Dedifferentiated amniotic fluid mesenchymal stem cell (primary cell): ENCODE data around the gene S100A11.
"Not testable (repeated sequence)": the region's sequence is repeated elsewhere in the genome, so short reads cannot be mapped to it uniquely, and the experiment has no call there.

ENCODE experiments used
- DNase-seq: peaks from one replicate; pipeline ENCODE4 v3.0.0-alpha.2; 2016; ENCODE audit errors: extremely low spot score

Gene S100A11

DNA sequence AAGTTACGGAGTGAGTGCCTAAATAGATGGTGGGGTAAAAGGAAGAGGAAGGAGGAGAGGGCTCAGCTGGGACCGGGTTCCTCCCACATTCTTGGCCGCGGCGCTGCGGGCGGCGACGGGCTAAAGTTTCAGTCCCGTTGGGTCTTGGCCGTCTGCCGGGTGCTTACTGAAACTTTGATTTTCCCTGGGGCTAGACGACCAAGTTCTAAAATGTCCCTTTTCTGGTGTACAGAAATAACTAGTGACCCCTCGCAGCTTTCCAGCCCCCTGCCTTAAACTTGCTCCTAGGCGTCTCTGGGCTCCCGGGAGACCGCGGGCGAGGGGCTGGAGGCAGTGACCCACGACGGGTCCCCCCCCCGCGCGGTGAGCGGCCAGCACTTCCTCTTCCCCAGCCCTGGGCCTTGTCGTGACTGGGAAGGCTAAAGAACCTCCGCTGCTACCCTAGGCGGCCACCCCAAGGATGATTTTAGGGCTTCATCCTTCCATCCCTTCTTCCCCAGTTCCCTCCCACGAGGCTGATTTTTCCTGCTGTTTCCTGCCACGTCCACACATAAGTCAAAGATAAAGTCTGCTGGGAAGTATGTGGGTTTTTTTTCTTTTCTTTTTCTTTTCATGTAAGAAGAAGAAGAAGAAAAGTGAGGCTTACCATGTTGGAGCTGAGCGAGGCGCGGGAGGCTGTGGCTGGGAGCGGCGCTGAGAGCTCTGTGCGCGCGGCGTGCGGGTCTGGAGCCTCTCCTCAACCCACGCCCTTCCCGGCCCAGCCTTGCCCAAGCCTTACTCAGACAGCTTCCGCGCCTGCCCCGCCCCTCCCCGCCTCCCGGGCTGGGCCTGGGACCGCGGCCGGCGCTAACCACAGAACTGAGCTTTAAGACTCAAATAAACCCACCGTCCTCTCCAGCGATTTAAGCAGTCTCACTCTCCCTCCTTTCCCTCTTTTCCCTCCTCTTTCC is at the start of gene S100A11:
Gene S100A11, minus strand, starts transcription at position 738 of the 950 bp plus-strand sequence. Its CDS starts 89 bp downstream, at position 649.
- peak; percentile 91 for DNase-seq

GRCh38 chr1:152084853-152085252 is 48.0 kb upstream of the S100A11 start:
- DNase-seq = no peak

GRCh38 chr1:152081026-152081425 is 44.2 kb upstream of the S100A11 start:
- DNase-seq = not testable (repeated sequence)

DNA sequence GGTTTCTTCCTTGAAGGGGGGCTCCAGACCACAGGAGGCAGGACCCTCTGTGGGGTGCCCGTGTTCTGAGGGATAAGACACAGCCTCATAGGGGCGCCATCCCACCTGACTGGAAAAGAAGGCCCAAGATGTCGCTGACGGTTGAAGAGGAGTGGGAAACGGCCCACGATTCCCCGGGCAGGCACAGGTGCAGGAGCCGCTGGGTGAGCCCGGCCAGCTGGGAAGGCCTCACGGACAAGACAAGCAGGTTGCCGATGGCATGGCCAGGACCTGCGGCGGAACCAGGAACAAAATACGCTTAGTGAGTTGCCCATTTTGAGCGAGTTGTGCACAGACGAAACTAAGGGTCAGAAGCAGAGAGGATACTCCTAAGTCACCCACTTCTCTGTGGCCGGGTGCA is 43.7 kb upstream of the S100A11 start:
- not testable (repeated sequence) for DNase-seq

DNA sequence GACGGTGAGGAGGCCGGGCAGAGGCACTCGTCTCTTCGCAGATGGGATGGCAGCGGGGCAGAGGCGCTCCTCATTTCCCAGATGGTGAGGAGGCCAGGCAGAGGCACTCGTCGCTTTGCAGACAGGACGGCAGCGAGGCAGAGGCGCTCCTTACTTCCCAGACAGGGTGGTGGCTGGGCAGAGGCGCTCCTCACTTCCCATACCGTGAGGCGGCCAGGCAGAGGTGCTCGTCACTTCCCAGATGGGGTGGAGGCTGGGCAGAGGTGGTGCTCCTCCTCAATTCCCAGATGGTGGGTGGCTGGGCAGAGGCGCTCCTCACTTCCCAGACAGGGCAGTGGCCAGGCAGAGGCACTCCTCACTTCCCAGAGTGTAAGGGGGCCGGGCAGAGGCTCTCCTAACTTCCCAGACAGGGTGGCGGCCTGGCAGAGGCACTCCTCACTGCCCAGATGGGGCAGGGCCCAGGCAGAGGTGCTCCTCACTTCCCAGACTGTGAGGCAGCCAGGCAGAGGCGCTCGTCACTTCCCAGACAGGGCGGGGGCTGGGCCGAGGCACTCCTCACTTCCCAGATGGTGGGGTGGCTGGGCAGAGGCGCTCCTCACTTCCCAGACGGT is 42.1 kb upstream of the S100A11 start:
- DNase-seq = no peak

GRCh38 chr1:152072311-152072710 is 35.5 kb upstream of the S100A11 start:
- DNase-seq = no peak

- no peak for DNase-seq
Observed at GRCh38 chr1:152071123-152071522, 34.3 kb upstream of the S100A11 start.

GRCh38 chr1:152067929-152068328 is 31.1 kb upstream of the S100A11 start:
- DNase-seq = no peak

- no peak for DNase-seq
Observed at GRCh38 chr1:152067150-152067549, 30.3 kb upstream of the S100A11 start.

GRCh38 chr1:152061952-152062351 is 25.1 kb upstream of the S100A11 start:
- DNase-seq = no peak

GRCh38 chr1:152053375-152053774 is 16.6 kb upstream of the S100A11 start:
- DNase-seq = no peak

DNA sequence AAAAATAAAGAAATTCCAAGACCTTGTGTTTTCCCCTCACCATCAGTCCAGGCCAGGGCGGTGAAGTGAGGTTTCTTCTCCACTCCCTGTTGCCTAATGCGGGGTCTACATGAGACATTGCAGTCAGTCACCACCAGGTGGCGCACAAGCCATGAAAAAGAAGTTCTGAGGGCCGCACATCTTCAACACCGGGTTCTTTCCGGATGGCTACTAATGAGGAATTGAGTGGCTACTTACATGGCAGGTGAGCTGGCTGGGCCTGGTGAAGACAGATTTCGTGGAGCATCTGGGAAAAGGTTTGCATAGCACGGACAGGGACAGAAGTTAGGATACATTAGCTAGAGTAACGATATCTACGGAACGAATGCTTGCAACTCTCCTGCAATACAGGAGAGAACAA is 15.8 kb upstream of the S100A11 start:
- peak; percentile 84 for DNase-seq

DNA sequence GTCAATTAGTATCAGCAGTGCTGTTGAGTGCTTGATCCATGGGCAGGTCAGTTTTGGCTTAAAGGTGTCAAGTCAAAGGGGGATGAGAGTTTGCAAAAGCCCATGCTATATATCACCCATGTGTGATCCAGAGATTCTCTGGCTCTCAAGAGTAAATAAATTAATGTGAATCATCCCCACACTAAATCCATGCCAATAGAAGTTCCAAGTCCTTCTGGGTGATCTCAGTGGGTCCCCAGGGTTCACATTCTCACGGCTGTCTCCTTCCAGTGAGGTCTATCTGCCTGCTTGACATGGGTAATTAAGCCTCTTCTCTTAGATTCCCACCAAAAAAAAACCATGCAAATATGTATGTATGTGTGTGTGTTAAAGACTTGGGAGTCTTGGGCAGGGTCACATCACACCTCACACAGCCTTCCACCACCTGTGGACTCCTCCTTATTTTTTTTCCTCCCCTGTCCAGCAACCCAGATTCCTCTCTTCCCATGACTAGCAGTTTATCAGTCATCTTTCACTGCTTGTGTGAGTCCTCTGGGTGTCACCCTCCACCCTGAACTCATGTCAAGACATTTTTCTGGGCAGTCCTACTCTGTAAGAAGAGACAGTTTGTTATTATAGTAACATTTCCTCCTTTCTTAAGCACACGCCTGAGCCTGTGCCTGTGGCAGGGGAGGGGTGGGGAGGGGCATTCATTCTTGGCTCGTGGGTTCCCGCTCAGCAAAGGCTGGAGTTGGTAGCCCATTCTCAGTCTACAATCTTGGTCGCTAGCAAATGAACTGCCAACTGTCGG is 14.3 kb upstream of the S100A11 start:
- no peak for DNase-seq

GRCh38 chr1:152049291-152050083 is 12.7 kb upstream of the S100A11 start:
- DNase-seq = no peak

- peak; percentile 78 for DNase-seq
Observed at GRCh38 chr1:152048416-152049009, 11.7 kb upstream of the S100A11 start.

GRCh38 chr1:152047730-152048415 is 11.1 kb upstream of the S100A11 start:
- peak; percentile 98 for DNase-seq

DNA sequence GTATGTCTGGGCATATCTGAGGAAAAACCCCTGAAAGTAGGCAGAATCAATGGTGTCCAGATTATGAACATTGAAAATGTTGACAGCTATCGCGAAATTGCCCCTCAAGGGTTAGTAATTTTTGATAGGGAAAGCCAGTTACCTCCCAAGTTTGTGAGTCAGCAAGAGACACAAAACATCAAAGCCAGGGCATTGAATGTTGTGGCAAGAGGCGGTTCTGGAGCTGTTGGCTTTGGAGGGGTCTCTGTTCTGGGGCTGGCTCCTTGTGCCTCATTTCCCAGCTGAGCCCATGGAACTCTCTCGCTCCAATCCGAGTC is 10.6 kb upstream of the S100A11 start:
- DNase-seq = no peak

DNA sequence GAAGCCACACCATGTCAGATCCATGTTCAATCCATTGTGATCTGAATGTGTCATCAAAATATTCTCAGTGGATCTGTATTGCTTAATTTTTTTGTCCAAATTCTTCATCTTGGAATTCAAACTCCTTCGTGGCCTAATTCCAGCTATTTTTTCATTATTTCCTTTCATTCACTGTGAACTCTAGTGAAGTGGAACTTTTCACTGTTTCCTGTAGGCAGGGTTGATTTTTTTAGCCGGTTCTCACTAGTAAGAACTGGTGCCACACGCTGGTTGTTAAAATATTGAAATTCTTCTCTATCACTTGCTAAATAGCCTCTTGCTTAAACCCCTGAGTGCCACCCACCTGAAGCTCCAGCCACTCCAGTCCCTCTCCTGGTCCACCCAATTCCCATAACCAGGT is 7.6 kb upstream of the S100A11 start:
- no peak for DNase-seq

DNA sequence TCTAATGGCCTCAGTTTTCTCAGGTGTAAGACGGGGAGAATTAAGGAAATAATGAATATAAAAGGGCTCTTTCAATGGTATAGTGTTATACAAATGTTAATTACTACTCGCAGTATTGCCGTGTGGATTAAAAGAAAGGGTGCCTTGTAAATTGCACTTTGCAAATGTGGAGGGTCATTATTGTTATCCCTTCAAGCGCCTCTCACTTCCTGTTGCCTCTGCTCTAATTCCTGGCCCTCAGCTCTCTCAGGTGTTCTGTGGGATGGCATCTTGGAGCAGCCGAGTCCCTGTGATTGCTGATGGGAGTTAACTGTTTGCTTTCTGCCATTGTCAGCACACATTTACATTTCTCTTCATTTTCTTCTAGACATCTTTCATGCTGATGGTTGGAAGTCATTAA is 7.1 kb upstream of the S100A11 start:
- DNase-seq = no peak

DNA sequence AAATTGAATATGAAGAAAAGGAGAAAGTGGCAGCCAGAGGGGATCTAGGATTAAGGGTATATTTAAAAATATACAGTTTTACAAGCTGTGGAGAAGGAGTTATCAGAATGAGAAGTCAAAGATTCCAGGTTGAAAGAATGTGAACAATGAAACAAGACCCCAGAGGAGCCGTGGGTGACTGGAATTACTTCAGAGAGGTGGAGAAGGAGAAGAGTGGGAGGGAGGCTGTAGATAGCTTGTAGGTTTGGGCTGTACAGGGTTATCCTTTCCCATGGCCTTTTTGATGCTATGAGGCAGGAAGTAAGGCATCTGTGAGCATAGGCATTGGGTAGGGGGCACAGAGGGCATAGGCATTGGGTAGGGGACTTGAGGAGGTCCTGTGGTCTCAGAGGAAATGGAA is 5.2 kb upstream of the S100A11 start:
- no peak for DNase-seq

DNA sequence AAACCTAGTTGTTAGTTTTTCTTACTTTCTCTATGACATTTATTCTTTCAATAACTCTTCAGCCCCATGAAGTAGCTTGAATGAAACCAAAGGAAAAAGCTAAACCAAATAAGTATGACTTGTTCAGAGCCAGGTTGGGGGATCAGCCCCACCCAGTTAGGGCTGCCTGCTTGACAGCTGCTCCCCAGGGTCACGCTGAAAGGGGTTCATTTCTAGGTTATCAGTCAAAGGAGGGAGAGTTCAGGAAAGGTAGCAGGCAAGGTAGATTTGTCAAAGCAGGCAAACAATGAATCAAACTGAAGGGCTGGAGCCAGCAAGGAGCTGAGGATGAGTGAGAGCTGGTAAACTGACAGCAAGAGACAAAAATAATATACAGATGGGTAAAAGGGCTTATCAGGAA is 3.1 kb upstream of the S100A11 start:
- DNase-seq = no peak
